HG03575 (cell line): ENCODE results near the gene PKN2.

Experiments
- ATAC-seq: cut with Tn5 transposase; IDR thresholded peaks from one replicate; pipeline ENCODE4 v1.9.1; 2021; ENCODE audit not compliant: unreplicated experiment, insufficient number of reproducible peaks, low FRiP score; ENCODE audit errors: extremely low read depth

Gene PKN2

DNA sequence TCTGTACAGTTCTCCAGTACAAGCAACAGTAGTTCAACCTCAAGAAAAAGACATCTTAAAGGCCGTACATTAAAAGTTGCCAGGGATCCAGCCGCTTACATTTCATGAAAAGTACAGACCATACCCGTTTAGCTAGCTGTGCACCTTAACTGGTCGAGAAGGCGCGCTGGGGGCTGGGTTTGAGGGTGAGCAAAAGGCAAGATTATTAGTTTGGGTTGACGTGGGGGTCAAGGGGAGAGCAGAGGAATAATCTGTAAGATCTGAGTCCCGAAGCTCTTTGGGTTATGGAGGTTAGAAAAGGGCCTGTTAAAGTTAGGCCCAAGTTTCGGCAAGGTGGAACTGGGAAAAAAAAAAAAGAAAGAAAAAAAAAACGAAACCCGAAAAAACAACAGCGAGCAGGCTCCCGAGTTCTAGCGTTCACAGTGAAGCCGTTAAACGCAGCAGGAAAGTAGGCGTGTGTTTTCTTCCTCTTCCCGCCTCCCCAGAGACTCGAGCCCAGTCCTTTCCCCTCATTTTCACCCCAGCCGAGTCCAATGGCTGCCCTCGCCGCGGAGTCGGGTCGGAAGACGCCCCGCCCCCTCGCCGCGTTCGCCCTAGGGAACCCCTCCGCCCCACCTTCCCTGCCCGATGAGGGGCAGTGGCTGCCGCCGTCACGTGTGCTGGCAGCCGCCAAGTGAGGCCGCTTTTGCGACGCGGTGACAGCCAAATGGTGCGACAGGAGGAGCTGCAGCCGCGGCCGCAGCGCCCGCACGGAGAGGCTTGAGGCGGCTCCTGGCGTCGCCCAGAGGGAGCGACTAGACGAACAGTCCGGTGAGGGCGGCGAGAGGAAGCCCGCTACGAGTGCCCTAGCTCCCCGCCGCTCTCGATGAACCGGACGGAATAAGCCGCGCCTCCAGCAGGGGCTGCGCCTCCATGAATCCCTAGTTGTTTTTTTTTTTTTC lies at the start of gene PKN2:
Gene PKN2, plus strand, starts transcription at position 733 of the 941 bp plus-strand sequence. CDS start 308 bp downstream, outside the sequence.
- ATAC-seq, result peak; percentile 58

GRCh38 chr1:88634538-88634937 lies 49.5 kb upstream of the PKN2 start:
- ATAC-seq, result no peak

- ATAC-seq, result no peak
Observed at GRCh38 chr1:88640060-88640459, 44.0 kb upstream of the PKN2 start.

DNA sequence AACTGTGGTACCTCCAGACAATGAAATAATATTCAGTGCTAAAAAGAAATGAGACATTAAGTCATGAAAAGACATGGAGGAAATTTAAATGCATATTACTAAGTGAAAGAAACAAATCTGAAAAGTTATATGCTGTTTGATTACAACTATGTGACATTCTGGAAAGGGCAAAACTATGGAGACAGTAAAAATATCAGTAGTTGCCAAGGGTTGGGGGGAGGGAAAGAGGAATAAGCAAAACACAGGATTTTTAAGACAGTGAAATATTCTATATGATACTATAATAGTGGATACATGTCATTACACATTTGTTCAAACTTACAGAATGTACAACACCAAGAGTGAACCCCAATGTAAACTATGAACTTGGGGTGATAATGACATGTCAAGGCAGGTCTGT lies 38.2 kb upstream of the PKN2 start:
- ATAC-seq, result no peak

GRCh38 chr1:88646476-88647248 lies 37.4 kb upstream of the PKN2 start:
- ATAC-seq, result no peak

DNA sequence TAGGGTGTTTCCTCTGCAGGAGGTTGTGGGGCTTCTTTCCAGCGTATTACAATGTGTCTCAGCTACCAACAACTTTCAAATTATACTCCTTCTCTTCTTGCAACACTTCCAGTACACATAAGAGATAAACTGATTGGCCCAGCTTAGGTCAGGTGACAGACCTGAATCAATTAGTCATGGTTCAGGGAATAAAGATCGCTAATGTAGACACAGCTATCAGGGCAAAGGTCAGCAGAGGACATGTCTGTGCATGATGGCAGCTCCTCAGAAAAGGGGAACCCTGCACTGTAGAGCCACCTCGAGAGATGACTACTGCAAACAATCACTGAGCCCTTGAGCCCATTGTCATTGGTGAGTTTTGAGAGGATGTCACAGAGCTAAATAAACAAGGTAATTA lies 36.8 kb upstream of the PKN2 start:
- no peak for ATAC-seq

- ATAC-seq, result no peak
Observed at GRCh38 chr1:88647749-88648415, 36.2 kb upstream of the PKN2 start.

- no peak for ATAC-seq
Observed at GRCh38 chr1:88648706-88649105, 35.4 kb upstream of the PKN2 start.

DNA sequence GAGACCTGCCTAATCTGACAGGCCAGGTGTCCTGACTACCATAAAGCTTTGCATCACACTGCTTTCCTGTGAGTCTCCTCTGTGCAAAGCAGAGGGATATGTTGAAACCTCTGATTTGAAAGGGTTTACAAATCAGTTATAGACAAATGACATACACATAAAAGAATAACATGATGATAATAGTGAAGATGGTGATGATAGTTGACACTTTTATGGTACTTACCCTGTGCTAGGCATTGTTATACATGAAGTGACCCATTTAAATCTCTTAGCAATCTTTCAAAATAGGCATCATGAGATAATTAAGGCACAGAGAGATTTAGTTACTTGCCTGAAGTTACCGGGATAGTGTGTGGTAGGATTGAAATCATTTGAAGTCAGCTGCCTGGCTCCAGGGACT lies 34.1 kb upstream of the PKN2 start:
- ATAC-seq, result no peak

GRCh38 chr1:88650676-88651418 lies 33.2 kb upstream of the PKN2 start:
- no peak for ATAC-seq

GRCh38 chr1:88655140-88655539 lies 28.9 kb upstream of the PKN2 start:
- ATAC-seq, result no peak

GRCh38 chr1:88655685-88656299 lies 28.3 kb upstream of the PKN2 start:
- no peak for ATAC-seq

DNA sequence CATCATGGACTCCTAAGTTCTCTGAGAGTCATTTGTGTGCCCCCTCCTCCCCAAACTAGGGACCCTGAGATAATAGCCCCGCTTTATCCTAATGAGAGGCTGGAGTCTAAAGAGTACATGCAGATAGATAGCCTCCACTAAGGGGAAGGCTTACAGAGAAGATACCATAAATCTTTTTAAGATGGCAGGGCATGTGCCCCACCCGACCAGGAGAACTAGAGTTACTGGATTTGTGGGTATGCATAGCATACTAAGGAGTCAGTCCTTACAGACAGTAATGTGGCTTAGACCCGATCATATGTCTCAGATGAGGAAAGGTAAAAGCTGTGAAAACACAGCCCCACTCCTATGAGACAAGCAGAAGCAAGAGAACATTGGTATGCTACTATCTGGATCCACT lies 25.7 kb upstream of the PKN2 start:
- ATAC-seq, result no peak

DNA sequence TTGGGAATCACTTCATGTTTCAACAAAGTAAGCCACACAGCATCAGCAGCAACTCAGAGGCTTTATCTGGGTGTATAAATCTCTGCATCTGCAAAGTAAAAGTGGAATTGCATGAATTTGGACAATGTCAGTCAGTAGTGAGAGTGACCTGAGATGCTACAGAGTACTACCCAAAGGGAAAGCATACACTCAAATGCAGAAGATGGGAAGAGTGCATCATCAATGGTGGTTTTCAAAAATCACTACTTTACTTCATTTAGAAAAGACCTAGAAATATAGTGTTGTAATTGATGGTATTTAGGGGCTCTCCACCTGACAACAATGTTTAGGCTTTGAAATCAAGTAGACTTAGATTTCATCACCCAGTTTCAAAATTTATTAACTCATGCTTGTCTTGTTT lies 24.5 kb upstream of the PKN2 start:
- ATAC-seq, result no peak

- no peak for ATAC-seq
Observed at GRCh38 chr1:88661188-88661587, 22.9 kb upstream of the PKN2 start.

- ATAC-seq, result no peak
Observed at GRCh38 chr1:88661951-88662699, 21.9 kb upstream of the PKN2 start.

DNA sequence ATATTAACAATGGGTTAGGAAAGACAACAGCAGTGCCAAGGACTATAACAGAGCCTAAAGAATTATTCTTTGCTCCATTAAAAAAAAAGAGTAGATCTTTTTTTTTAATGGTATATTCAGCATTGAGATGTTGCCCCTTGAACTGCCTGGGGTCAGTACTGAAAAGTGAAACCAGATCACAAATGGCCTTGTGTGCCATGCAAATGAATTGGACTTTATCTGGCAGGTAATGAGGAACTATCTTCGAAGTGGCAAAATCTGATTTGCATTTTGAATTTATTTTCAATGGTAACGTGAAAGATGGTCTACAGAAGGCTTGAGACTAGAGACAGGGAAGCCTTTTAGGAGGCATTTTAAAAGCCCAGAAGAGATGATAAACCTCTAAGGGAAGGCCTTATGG lies 21.4 kb upstream of the PKN2 start:
- no peak for ATAC-seq

GRCh38 chr1:88668405-88668804 lies 15.7 kb upstream of the PKN2 start:
- no peak for ATAC-seq
